Measurements from ENCODE around the gene OPA3. TPM values are rescaled to one million over a fixed set of nuclear protein-coding genes. Genes with fewer than 3 reads are reported as not detected.

The OPA3 gene
- total and polyA plus RNA-seq, 10 of the 15 experiments (the other 5 are each of a cell fraction or from before 2014, with no cell fraction given): 2.2 to 24.3 (median 13.3) TPM

DNA sequence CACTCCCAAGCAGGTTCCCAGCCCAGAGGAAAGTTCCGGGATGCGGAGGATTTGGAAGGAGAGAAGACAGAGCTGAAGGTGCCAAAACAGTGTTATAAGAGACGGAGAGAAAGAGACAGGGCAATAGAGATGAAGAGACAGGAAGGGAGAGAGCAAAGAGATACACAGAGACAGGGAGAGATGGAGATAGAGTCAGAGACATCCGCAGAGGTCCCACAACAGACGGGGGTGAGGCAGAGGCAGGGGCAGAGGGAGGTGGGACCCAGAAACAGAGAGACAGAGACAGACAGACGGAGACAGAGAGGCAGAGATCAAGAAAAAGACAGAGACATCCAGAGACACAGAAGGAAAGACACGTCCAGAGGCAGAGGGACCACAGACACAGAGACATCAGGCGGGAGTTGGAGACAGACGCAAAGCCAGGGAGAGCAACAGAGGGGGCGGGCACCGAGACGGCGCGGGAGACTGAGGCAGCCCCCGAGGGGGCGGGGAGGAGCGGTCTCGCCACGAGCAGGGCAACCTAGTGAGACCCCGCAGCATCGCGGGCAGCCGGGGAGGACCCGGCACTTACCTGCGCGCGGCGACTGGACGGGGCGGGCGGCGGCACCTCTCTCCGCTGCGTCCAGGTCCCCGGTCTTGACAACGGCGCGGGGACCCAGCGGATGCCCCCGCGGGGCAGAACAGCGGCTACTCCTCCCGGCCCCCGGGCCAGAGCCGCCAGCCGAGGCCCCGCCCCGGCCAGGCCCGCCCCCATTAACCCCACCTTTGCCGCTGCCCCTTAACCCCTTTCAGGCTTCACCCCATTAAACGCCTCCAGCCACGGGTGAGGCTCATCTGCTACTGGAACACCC, 17.1 kb upstream of the OPA3 start, which contains the start of gene GPR4 (continued):
- TF ChIP-seq, protein P1, sequence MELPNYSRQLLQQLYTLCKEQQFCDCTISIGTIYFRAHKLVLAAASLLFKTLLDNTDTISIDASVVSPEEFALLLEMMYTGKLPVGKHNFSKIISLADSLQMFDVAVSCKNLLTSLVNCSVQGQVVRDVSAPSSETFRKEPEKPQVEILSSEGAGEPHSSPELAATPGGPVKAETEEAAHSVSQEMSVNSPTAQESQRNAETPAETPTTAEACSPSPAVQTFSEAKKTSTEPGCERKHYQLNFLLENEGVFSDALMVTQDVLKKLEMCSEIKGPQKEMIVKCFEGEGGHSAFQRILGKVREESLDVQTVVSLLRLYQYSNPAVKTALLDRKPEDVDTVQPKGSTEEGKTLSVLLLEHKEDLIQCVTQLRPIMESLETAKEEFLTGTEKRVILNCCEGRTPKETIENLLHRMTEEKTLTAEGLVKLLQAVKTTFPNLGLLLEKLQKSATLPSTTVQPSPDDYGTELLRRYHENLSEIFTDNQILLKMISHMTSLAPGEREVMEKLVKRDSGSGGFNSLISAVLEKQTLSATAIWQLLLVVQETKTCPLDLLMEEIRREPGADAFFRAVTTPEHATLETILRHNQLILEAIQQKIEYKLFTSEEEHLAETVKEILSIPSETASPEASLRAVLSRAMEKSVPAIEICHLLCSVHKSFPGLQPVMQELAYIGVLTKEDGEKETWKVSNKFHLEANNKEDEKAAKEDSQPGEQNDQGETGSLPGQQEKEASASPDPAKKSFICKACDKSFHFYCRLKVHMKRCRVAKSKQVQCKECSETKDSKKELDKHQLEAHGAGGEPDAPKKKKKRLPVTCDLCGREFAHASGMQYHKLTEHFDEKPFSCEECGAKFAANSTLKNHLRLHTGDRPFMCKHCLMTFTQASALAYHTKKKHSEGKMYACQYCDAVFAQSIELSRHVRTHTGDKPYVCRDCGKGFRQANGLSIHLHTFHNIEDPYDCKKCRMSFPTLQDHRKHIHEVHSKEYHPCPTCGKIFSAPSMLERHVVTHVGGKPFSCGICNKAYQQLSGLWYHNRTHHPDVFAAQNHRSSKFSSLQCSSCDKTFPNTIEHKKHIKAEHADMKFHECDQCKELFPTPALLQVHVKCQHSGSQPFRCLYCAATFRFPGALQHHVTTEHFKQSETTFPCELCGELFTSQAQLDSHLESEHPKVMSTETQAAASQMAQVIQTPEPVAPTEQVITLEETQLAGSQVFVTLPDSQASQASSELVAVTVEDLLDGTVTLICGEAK (IDR thresholded peaks at IDR 0.05; ENCODE audit: borderline replicate concordance): no peak

DNA sequence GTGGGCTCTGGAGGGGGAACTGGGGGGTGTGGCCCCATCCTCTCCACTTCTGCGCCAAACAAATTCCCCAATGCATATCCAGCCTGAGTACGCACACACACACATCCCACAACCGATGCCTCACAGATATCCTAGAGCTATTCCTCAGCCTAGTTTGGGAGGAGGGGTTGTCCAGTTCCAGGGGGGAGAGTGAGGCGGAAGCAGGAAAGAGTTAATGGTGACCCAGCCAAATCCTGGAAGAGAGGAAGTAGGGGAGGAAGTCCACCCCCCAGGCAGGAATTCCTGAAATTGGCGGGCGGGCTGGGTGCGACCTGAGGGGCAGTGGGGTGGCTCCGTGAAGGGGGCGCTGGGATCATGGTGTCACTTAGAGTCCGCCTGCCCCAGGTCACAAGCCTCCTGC, 16.5 kb upstream of the OPA3 start:
- no peak for FAIRE-seq
- H3K27me3 ChIP-seq (replicated peaks in 1 of 2; ENCODE audit: control insufficient read depth in 2 of 2, insufficient read depth in 2 of 2, low read length in 1 of 2): peaks cover 4 to 19% of the 10 kb centered on the region in 2 experiments
- in situ Hi-C loops (cut with MboI): no loop called here
- POLR2A ChIA-PET: interaction anchor here (1.5 kb wide), 1 partner anchor 38 kb away, joined by 4 read pairs; the partner anchor contains the start of gene EML2
- no TSS peak for BruUV-seq (replicated peaks)
- H3K79me2 ChIP-seq (ENCODE audit: control insufficient read depth, insufficient read depth, low read length): no peaks in the 10 kb centered on the region
- no peak overlapping the region for H2AFZ ChIP-seq (ENCODE audit: control insufficient read depth, low read depth, low read length)
- intact Hi-C loops (cut with micrococcal nuclease; ENCODE audit: unreplicated experiment): no loop called here
- H3K27ac ChIP-seq (ENCODE audit: control insufficient read depth, insufficient read depth): no peak overlapping the region
- SMC1A ChIA-PET (ENCODE audit: uncharacterized antibody, unreplicated experiment): no interaction called here
- H4K20me1 ChIP-seq (ENCODE audit: control insufficient read depth, insufficient read depth): no peaks in the 10 kb centered on the region
- no peaks in the 10 kb centered on the region for H3K9me3 ChIP-seq (replicated peaks; ENCODE audit: control insufficient read depth, insufficient read depth, low read length)
- H3K4me2 ChIP-seq (ENCODE audit: control insufficient read depth, insufficient read depth): no peak overlapping the region
- TF ChIP-seq MYB (IDR thresholded peaks at IDR 0.05; ENCODE audit: borderline replicate concordance, low read depth, low read length) (no peak), HDGF (IDR thresholded peaks at IDR 0.05) (no peak), ESRRA (IDR thresholded peaks at IDR 0.05; ENCODE audit: low read length) (no peak), MEF2A (IDR thresholded peaks at IDR 0.05; ENCODE audit: insufficient read depth, low read depth, low read length) (no peak), CREM (IDR thresholded peaks at IDR 0.05; ENCODE audit: low read depth) (no peak)
- TF ChIP-seq, protein P2, sequence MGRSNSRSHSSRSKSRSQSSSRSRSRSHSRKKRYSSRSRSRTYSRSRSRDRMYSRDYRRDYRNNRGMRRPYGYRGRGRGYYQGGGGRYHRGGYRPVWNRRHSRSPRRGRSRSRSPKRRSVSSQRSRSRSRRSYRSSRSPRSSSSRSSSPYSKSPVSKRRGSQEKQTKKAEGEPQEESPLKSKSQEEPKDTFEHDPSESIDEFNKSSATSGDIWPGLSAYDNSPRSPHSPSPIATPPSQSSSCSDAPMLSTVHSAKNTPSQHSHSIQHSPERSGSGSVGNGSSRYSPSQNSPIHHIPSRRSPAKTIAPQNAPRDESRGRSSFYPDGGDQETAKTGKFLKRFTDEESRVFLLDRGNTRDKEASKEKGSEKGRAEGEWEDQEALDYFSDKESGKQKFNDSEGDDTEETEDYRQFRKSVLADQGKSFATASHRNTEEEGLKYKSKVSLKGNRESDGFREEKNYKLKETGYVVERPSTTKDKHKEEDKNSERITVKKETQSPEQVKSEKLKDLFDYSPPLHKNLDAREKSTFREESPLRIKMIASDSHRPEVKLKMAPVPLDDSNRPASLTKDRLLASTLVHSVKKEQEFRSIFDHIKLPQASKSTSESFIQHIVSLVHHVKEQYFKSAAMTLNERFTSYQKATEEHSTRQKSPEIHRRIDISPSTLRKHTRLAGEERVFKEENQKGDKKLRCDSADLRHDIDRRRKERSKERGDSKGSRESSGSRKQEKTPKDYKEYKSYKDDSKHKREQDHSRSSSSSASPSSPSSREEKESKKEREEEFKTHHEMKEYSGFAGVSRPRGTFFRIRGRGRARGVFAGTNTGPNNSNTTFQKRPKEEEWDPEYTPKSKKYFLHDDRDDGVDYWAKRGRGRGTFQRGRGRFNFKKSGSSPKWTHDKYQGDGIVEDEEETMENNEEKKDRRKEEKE (IDR thresholded peaks at IDR 0.05): no peak
- H3K36me3 ChIP-seq (ENCODE audit: control insufficient read depth in 2 of 2, insufficient read depth in 2 of 2, low read length in 1 of 2): no peaks in the 10 kb centered on the region
- DNase-seq (ENCODE audit: low read depth, low spot score): no peak
- H3K4me3 ChIP-seq: no peak overlapping the region
- RAD21 ChIA-PET (ENCODE audit: unreplicated experiment): no interaction called here
- H3K9ac ChIP-seq (ENCODE audit: control insufficient read depth, insufficient read depth, low read length): no peak overlapping the region
- no peaks in the 10 kb centered on the region for H3K4me1 ChIP-seq (ENCODE audit: control insufficient read depth, insufficient read depth, low read length)
- WGBS (ENCODE audit: insufficient coverage, insufficient replicate concordance, low lambda C conversion rate, missing lambda C conversion rate): 44% methylated on average over 8 of the region's 10 CpGs
- CTCF ChIA-PET: interaction anchor here (0.9 kb wide), 1 partner anchor 42 kb away, joined by 3 read pairs; no protein-coding TSS in a partner anchor
- no peak for ATAC-seq

All from GM12878 (cell line).